ENCODE data around the gene CDKN2D. TPM values are rescaled to one million over a fixed set of nuclear protein-coding genes. Genes with fewer than 3 reads are reported as not detected.
"Not testable (repeated sequence)": the region's sequence is repeated elsewhere in the genome, so short reads cannot be mapped to it uniquely, and the experiment has no call there.

The CDKN2D gene
- polyA plus RNA-seq, 4 donors, result 10.7 to 12.3 (median 11.8) TPM

- DNase-seq (ENCODE audit: low read depth in 4 of 4, low spot score in 3 of 4), result no peak
These were observed 13.3 kb upstream of the CDKN2D start for GRCh38 chr19:10582091-10582490.

GRCh38 chr19:10580979-10581631 is 12.3 kb upstream of the CDKN2D start:
- DNase-seq (ENCODE audit: low read depth in 4 of 4, low spot score in 3 of 4), result peak in 1 of 4 donors; percentile 88

GRCh38 chr19:10577951-10578350 is 9.2 kb upstream of the CDKN2D start:
- no peak for DNase-seq (ENCODE audit: low read depth in 4 of 4, low spot score in 3 of 4)

- DNase-seq (ENCODE audit: low read depth in 4 of 4, low spot score in 3 of 4), result no peak
These were observed 6.4 kb upstream of the CDKN2D start for GRCh38 chr19:10575011-10575716.

- DNase-seq (ENCODE audit: low read depth in 4 of 4, low spot score in 3 of 4), result no peak
These were observed 5.7 kb upstream of the CDKN2D start for GRCh38 chr19:10574462-10574861.

GRCh38 chr19:10573793-10574192 is 5.0 kb upstream of the CDKN2D start:
- not testable (repeated sequence) for DNase-seq (ENCODE audit: low read depth in 4 of 4, low spot score in 3 of 4)

GRCh38 chr19:10568062-10568825 is 535 bp downstream of the CDKN2D start:
- no peak for DNase-seq (ENCODE audit: low read depth in 4 of 4, low spot score in 3 of 4)

- no peak for DNase-seq (ENCODE audit: low read depth in 4 of 4, low spot score in 3 of 4)
These were observed 1.1 kb downstream of the CDKN2D start for GRCh38 chr19:10567656-10568055.

GRCh38 chr19:10566658-10567410 is 1.9 kb downstream of the CDKN2D start:
- DNase-seq (ENCODE audit: low read depth in 4 of 4, low spot score in 3 of 4), result no peak

GRCh38 chr19:10566408-10566657 is 2.4 kb downstream of the CDKN2D start:
- DNase-seq (ENCODE audit: low read depth in 4 of 4, low spot score in 3 of 4), result no peak

GRCh38 chr19:10565567-10566407 is 3.0 kb downstream of the CDKN2D start, which contains the start of gene KRI1:
Gene KRI1 (minus strand): TSS chr19:10566010. CDS start chr19:10565999, 11 bp downstream.
- peak; percentile 87 to 93 (median 92) for DNase-seq (ENCODE audit: low read depth in 4 of 4, low spot score in 3 of 4)

- DNase-seq (ENCODE audit: low read depth in 4 of 4, low spot score in 3 of 4), result no peak
These were observed 3.7 kb downstream of the CDKN2D start for GRCh38 chr19:10565028-10565566.

GRCh38 chr19:10562609-10563008 is 6.2 kb downstream of the CDKN2D start:
- DNase-seq (ENCODE audit: low read depth in 4 of 4, low spot score in 3 of 4), result no peak

GRCh38 chr19:10560154-10560553 is 8.6 kb downstream of the CDKN2D start:
- no peak for DNase-seq (ENCODE audit: low read depth in 4 of 4, low spot score in 3 of 4)

GRCh38 chr19:10557603-10558197 is 11.1 kb downstream of the CDKN2D start:
- no peak for DNase-seq (ENCODE audit: low read depth in 4 of 4, low spot score in 3 of 4)

- no peak for DNase-seq (ENCODE audit: low read depth in 4 of 4, low spot score in 3 of 4)
These were observed 13.2 kb downstream of the CDKN2D start for GRCh38 chr19:10555610-10555973.

- no peak for DNase-seq (ENCODE audit: low read depth in 4 of 4, low spot score in 3 of 4)
These were observed 13.8 kb downstream of the CDKN2D start for GRCh38 chr19:10554760-10555609.

GRCh38 chr19:10553943-10554381 is 14.8 kb downstream of the CDKN2D start:
- no peak for DNase-seq (ENCODE audit: low read depth in 4 of 4, low spot score in 3 of 4)
